GM12801 (cell line): ENCODE measurements around the gene PRDM7.

Experiments used
- TF ChIP-seq, protein P1 (sequence below): IDR thresholded peaks from one replicate; pipeline ENCODE4 v1.5.1; 2011; ENCODE audit warnings: control low read depth; ENCODE audit not compliant: insufficient read length; ENCODE audit errors: extremely low read depth

Gene PRDM7

DNA sequence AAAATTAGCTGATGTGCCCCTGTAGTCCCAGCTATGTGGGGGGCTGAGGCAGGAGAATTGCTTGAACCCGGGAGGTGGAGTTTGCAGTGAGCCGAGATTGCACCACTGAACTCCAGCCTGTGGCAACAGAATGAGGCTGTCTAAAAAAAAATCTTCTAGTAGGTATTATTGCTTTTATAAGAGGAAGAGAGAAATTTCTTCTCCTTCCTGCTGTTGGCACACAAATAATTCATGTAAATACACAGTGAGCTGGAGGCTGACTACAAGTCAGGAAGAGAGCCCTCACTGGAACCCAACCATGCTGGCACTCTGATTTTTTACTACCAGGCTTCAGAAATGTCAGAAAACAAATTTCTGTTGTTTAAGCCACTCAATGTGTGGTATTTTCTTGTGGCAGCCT lies 6.7 kb downstream of the PRDM7 start:
- TF ChIP-seq, protein P1, sequence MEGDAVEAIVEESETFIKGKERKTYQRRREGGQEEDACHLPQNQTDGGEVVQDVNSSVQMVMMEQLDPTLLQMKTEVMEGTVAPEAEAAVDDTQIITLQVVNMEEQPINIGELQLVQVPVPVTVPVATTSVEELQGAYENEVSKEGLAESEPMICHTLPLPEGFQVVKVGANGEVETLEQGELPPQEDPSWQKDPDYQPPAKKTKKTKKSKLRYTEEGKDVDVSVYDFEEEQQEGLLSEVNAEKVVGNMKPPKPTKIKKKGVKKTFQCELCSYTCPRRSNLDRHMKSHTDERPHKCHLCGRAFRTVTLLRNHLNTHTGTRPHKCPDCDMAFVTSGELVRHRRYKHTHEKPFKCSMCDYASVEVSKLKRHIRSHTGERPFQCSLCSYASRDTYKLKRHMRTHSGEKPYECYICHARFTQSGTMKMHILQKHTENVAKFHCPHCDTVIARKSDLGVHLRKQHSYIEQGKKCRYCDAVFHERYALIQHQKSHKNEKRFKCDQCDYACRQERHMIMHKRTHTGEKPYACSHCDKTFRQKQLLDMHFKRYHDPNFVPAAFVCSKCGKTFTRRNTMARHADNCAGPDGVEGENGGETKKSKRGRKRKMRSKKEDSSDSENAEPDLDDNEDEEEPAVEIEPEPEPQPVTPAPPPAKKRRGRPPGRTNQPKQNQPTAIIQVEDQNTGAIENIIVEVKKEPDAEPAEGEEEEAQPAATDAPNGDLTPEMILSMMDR: no peak

DNA sequence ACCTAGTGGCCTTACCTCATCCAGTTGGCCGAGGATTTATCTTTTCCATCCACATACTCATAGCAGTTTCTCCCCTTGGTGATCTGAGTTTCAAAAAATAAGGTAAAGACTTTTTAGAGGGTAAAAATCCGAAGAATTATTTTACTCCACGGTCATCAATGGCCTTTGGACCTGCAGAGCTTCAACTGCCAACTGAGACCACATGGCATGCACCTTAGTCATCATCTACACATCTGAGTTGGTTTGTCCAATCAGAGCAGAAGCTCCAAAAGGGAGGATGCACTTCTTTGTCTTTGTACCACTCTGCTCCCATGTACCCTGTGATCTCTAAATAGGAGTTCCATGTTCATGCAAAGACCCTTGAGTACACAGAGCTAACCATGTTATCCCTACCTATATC lies 15.7 kb downstream of the PRDM7 start:
- TF ChIP-seq, protein P1: no peak

DNA sequence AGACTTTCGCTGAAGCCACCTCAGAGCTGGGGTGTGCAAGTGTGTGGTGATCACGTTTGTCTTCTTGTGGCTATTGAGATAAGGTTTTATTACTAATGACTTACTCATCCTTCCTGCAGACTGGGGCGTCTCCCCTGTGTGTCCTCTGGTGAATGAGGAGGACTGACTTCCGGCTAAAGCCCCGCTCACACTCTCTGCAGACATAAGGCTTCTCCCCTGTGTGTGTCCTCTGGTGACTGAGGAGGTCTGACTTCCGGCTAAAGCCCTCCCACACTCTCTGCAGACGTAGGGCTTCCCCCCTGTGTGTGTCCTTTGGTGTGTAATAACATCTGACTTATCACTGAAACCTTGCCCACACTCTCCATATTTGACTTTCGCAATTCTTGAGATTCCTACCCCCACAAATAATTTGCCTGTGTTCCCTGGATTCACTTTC lies 19.4 kb downstream of the PRDM7 start:
- TF ChIP-seq, protein P1: no peak

DNA sequence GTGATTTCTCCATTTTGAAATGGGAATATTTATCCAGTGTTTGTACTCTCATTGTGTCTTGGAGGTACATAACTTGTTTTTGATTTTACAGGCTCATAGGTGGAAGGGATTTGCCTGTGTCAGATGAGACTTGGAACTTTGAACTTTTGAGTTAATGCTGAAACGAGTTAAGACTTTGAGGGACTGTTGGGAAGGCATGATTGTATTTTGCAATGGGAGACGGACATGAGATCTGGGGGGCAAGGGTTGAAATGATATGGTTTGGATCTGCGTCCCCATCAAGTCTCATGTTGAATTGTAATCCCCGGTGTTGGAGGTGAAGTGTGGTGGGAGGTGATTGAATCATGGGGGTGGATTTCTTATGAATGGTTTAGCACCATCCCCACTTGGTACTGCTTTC lies 21.8 kb downstream of the PRDM7 start:
- TF ChIP-seq, protein P1: no peak

DNA sequence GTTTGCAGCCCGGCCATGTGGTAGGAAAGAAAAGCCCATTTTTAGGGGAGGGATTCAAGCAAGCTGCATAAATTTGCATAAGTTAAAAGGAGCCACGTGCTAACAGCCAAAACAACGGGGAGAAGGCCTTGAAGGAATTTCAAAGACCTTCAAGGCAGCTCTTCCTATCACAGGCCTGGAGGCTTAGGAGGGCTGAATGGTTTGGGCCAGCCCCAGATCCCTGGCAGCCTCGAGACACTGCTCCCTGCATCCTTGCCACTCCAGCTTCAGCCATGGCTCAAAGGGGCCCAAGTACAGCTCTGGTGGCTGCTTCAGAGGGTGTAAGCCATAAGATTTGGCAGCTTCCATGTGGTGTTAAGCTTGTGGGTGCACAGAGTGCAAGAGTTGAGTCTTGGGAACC lies 22.6 kb downstream of the PRDM7 start:
- TF ChIP-seq, protein P1: no peak

DNA sequence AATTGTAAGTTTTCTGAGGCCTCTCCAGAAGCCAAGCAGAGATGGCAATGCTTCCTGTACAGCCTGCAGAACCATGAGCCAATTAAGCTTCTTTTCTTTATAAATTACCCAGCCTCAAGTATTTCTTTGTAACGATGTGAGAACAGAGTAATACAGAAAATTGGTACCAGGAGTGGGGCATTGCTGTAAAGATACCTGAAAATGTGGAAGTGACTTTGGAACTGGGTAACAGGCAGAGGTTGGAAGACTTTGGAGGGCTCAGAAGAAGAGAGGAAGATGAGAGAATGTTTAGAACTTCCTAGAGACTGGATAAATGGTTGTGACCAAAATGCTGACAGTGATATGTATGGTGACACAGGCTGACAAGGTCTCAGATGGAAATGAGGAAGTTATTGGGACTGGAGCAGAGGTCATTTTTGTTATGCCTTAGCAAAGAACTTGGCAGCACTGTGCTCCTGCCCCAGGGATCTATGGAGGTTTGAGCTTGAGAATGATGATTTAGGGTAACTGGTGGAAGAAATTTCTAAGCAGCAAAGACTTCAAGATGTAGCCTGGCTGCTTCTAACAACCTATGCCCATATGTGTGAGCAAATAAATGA lies 23.1 kb downstream of the PRDM7 start:
- TF ChIP-seq, protein P1: no peak

DNA sequence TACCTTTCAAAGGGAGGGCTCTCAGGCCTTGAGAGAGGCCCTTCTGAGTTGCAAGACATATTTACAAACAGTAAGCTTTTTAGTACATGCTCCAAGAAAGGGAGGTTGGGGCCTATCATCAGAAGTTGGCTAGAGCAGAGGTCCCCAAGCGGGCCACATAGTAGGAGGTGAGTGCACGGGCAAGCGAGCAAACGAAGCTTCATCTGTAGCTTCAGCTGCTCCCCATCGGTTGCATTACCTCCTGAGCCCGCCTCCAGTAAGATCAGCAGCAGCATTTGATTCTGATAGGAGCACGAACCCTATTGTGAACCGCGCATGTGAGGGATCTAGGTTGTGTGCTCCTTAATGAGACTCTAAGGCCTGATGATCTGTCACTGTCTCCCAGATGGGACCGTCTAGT lies 26.2 kb downstream of the PRDM7 start:
- TF ChIP-seq, protein P1: no peak
